ENCODE results near the gene HDAC9.
"Not testable (repeated sequence)": the region's sequence is repeated elsewhere in the genome, so short reads cannot be mapped to it uniquely, and the experiment has no call there.

HDAC9 gene

DNA sequence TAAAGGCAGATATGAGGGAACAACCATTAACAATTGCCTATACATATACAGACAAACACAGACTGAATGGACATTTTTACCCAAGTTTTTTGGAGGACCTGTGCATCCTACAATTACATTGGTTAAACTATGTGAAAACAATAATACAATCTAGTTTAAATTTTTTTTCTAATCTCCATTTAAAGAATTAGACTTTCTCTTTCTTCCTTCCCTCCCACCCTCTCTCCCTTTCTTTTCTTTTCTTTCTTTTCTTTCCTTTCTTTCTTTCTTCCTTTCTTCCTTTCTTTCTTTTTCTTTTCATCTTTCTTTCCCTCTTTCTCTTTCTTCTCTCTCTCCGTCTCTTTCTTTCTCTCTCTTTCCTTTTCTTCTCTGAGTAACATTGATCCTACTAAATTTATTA, 183.7 kb downstream of the HDAC9 start:
- intact Hi-C loops (cut with DNase I) = no loop called here

DNA sequence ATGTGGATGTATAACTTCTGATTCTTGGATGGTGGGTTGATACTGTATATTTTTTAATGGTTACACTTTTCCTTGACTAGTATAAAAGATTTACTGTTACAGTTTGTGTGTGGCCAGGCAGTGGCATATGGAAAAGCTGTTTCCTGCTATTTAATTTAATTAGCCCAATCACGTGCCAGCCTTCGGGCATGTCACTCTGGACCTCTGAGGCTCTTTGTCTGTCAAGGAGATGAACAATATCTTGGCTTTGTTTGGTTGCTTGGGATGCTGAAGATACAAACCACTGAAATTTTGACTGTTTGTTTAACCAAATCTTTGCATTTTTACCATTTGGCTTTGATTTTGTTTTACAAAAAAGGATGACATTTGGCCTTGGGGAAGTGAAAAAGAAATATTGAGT, 185.0 kb downstream of the HDAC9 start:
- DNase-seq = peak in 21 of 42 donors; percentile 4 to 50 (median 20)
- intact Hi-C loops (cut with DNase I) = no loop called here

More for the DNA sequence above, 183.7 kb downstream of the HDAC9 start:
- DNase-seq = no peak

- intact Hi-C loops (cut with DNase I) = no loop called here
- DNase-seq = no peak
Observed at GRCh38 chr7:18684916-18685315, 189.4 kb downstream of the HDAC9 start.

DNA sequence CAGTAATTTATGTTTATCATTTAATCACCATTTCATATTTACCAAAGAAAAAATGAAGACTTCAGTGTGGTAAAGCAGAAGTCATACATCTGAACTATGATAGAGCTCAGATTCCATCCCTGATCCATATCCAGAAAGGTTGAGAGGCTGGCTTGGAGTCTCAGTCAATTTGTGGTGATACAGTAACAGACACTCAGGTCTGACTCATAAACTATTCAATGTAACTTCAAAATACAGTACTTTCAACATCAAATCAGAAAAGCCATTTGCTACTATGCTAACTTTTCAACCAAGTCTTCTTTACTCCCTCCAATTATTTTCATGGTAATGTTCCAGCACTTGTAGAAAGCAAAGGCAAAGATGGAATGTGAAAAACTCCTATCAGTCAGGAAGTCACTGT, 190.4 kb downstream of the HDAC9 start:
- no peak for DNase-seq

DNA sequence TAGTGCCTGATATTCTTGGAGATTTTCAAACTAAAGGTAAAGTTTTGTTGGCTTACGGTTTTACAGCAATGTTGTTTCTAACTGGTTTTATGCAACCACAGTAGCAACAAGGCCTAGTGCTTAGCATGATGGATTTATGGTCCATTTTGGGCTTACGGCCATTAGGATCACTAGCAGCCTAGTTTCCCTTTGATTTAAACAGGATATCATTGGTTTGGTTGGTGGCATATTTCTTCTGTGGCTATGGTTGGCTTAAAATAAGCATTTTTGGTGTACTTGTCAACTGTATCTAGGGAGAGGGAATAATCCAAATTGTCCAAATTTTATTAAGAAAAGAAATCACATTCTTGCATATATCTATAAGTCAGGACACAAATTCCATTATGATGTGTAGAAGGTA, 194.0 kb downstream of the HDAC9 start:
- DNase-seq = no peak
- intact Hi-C loops (cut with DNase I) = no loop called here

More for the DNA sequence above, 190.4 kb downstream of the HDAC9 start:
- intact Hi-C loops (cut with DNase I) = no loop called here

- intact Hi-C loops (cut with DNase I) = no loop called here
- peak in 2 of 42 donors; percentile 16 to 18 for DNase-seq
Observed at GRCh38 chr7:18693406-18693805, 197.9 kb downstream of the HDAC9 start.

DNA sequence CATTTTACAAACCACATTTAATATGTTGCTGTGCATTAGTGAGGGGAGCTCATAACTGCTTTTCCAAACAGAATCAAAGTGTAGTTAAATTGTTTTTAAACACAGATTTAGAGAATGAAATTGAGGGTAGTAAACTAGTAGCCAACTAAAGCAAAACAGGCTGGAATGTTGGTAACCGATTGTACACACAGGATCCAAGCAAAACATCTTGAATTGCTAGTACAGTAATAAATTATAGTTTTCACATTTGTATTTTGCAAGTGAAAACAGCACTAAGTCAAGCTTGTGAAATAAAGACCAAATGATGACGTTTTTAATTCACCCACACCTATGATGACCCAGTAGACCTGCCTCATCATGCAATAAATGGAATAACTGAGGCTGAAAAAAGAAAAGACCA, 198.3 kb downstream of the HDAC9 start:
- intact Hi-C loops (cut with DNase I) = no loop called here
- DNase-seq = no peak

DNA sequence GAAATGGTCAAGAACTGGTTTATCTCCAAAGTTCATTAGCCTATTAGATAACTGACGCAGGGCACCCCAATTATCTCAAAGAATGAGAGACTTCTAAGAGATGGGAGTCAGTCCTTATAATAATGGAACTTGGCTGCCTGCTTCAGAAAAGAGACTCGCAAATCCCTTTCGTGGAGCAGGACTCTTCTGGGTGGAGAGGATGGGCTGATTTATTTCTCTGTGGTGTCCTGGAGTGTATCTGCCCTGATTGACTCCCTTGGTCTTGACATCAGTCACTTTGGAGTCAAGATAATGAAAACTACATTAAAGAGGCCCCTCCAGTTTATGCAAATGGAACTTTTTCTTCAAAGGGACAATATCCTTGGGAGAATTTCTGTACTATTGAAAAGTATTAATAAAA, 198.9 kb downstream of the HDAC9 start:
- DNase-seq = no peak
- intact Hi-C loops (cut with DNase I) = no loop called here

- no peak for DNase-seq
- intact Hi-C loops (cut with DNase I) = no loop called here
Observed at GRCh38 chr7:18694911-18695310, 199.4 kb downstream of the HDAC9 start.

- no peak for DNase-seq
- intact Hi-C loops (cut with DNase I) = no loop called here
Observed at GRCh38 chr7:18698258-18698734, 202.7 kb downstream of the HDAC9 start.

- intact Hi-C loops (cut with DNase I) = no loop called here
- no peak for DNase-seq
Observed at GRCh38 chr7:18700147-18700546, 204.6 kb downstream of the HDAC9 start.

DNA sequence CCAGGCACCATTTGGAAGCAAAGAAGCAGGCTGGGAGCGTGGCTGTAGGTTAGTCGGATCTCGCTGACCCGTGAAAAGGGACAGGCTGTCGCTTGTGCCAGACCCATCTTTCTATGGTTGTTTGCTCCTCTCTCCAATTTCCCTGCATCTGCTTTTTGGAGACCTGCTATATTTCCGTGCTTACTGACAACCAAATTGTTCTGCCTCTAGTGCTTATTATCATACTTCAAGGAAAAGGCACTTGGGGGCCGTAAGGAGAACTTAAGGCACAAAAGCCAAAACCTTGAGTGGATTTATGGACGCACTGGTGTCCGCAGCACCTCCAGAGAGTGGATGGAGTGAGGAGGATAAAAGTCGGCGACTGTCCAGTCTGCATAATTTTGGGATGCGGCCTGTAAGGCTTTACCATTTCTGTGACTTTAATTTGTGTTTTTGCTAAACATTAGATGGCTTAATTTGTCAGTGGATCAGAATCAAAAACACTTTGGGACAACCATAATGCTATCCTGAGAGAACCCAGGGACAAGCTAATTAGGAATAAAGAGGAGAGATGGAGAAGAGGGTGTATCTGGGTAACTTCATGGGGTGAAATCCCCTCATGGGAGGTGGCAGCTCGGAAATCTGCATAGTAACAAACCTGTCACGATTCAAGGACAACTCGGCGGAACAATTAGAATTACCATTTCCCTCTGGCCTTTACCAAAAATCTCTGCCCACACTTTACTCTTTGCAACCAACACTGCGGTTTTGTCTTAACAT, 206.7 kb downstream of the HDAC9 start:
- DNase-seq = no peak
- intact Hi-C loops (cut with DNase I) = no loop called here

GRCh38 chr7:18703685-18704084, 208.1 kb downstream of the HDAC9 start:
- intact Hi-C loops (cut with DNase I) = no loop called here
- DNase-seq = no peak

DNA sequence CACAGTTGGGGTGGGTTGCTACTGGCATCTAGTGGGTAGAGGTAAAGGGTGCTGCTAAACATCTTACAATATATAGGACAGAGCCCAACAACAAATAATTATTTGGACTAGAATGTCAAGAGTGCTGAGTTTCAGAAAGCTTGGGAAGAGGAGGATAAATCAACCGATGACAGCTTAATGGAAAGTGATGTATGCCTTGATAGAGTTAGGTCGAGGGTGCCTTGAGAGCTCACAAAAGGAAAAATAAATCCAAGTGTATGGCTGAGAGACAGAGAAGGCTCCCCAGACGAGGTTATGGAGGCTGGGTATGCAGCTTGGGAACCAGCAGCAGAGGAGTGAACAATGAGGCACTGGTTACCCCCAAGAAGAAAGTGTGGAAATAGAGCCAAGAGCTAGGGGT, 211.1 kb downstream of the HDAC9 start:
- intact Hi-C loops (cut with DNase I) = no loop called here
- no peak for DNase-seq

DNA sequence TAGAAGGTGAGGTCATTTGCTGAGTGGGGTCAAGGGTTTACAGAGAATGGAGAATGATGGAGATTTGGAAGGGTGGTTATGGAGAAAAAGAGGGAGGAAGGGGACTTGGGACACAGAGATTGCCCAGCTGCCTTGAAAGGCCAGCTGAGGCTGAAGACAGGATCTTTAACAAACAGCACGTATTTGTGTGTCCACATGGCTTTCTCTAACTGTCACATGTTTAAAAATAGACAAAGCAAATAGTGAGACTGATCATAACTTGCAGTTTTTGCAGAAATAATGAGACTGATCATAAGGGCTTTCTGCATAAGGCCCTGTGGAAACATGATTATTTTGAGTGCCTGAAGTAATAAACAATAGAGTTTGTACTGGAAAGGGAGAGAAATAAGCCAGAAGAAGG, 212.7 kb downstream of the HDAC9 start:
- no peak for DNase-seq
- intact Hi-C loops (cut with DNase I) = no loop called here

DNA sequence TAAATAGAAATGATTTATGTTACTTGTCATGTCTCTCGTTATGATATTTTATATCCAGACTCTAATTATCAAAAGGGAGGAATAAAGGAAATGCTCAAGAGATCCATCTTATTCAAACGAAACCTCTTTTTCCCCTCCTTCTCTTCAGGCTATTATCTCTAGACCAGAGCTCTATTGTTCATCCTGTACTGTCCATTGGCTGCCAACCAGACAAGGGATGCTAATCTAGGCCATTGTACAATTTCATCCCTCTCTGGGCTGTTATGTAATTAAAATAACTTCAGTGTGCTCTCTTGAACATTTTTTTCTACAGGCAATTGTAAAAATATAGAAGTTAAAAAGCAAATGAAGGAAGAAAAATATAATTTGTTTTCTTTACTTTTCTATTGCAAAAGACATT, 220.4 kb downstream of the HDAC9 start:
- DNase-seq = no peak
- intact Hi-C loops (cut with DNase I) = no loop called here

DNA sequence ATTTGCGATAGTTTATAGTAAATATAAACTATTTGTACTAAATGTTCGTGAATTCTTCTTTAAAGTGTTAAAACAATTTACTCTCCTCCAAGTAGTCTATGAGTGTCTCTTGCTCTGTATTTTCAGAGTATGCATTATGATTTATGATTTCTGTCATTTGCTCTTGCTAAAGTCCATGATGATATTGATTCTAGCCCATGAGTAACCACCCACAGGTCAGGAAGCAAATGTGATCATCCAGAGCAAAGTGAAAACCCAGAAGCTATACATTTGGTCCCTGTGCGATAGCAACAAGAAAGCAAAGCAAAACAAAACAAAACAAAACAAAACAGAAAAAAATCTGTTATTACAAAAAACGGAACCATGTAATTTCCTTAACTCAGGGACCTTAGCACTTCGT, 225.9 kb downstream of the HDAC9 start:
- intact Hi-C loops (cut with DNase I) = no loop called here

GRCh38 chr7:18724318-18724717, 228.8 kb downstream of the HDAC9 start:
- DNase-seq = no peak
- intact Hi-C loops (cut with DNase I) = no loop called here

More for the DNA sequence above, 225.9 kb downstream of the HDAC9 start:
- no peak for DNase-seq

GRCh38 chr7:18727115-18727870, 231.7 kb downstream of the HDAC9 start:
- intact Hi-C loops (cut with DNase I) = no loop called here
- DNase-seq = no peak

DNA sequence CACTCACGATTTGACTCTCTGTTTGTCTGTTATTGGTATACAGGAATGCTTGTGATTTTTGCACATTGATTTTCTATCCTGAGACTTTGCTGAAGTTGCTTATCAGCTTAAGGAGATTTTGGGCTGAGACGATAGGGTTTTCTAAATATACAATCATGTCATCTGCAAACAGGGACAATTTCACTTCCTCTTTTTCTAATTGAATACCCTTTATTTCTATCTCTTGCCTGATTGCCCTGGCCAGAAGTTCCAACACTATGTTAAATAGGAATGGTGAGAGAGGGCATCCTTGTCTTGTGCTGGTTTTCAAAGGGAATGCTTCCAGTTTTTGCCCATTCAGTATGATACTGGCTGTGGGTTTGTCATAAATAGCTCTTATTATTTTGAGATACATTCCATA, 240.5 kb downstream of the HDAC9 start:
- DNase-seq; intact Hi-C loops (cut with DNase I): not testable (repeated sequence)

- intact Hi-C loops (cut with DNase I) = no loop called here
- no peak for DNase-seq
Observed at GRCh38 chr7:18740579-18740988, 245.0 kb downstream of the HDAC9 start.
